Endodermal cell (in vitro differentiated cells): Measurements from ENCODE around the gene ATN1. TPM values are rescaled to one million over a fixed set of nuclear protein-coding genes. Genes with fewer than 3 reads are reported as not detected.
A peak's percentile ranks its signal among the peaks of the same experiment; 100 is the strongest.

Experiments
- DNase-seq: peaks from one replicate; pipeline ENCODE4 v3.0.0-alpha.2; 2017
- H3K27ac ChIP-seq: 2 replicates; pipeline ENCODE4 v1.5.1; 2013; ENCODE audit warnings: mild to moderate bottlenecking, low read depth, low read length, moderate library complexity
- H3K27me3 ChIP-seq: 2 replicates; pipeline ENCODE4 v1.6.1; 2013; ENCODE audit warnings: mild to moderate bottlenecking, low read length, moderate library complexity; ENCODE audit not compliant: insufficient read depth, control insufficient read depth, poor library complexity, severe bottlenecking
- H3K36me3 ChIP-seq: 2 replicates; pipeline ENCODE4 v1.7.0; 2013; ENCODE audit warnings: mild to moderate bottlenecking, low read length, moderate library complexity; ENCODE audit not compliant: control insufficient read depth, insufficient read depth
- H3K4me1 ChIP-seq: one replicate; pipeline ENCODE4 v1.7.0; 2013; ENCODE audit warnings: low read length; ENCODE audit not compliant: control insufficient read depth, insufficient read depth
- H3K4me3 ChIP-seq: 2 replicates; pipeline ENCODE4 v1.5.1; 2013; ENCODE audit warnings: mild to moderate bottlenecking, low read length, moderate library complexity
- H3K9ac ChIP-seq: 2 replicates; pipeline ENCODE4 v1.6.1; 2013; ENCODE audit warnings: mild to moderate bottlenecking, low read length, moderate library complexity; ENCODE audit not compliant: poor library complexity, severe bottlenecking; ENCODE audit errors: extremely low read depth
- H3K9me3 ChIP-seq: 2 replicates; pipeline ENCODE4 v1.6.1; 2013; ENCODE audit warnings: mild to moderate bottlenecking, low read length, moderate library complexity; ENCODE audit not compliant: control insufficient read depth
- H3K27ac Mint-ChIP-seq: 2 replicates; pipeline ENCODE4 v1.8.0; 2020; ENCODE audit warnings: mixed read lengths
- H3K27me3 Mint-ChIP-seq: 2 replicates; pipeline ENCODE4 v1.8.0; 2021; ENCODE audit warnings: mild to moderate bottlenecking, mixed read lengths; ENCODE audit not compliant: insufficient read depth
- H3K36me3 Mint-ChIP-seq: 2 replicates; pipeline ENCODE4 v1.8.0; 2020; ENCODE audit warnings: low read depth, mixed read lengths
- H3K4me1 Mint-ChIP-seq: 2 replicates; pipeline ENCODE4 v1.8.0; 2020; ENCODE audit warnings: mixed read lengths
- H3K4me3 Mint-ChIP-seq: 2 replicates; pipeline ENCODE4 v1.8.0; 2020; ENCODE audit warnings: mild to moderate bottlenecking, moderate library complexity, mixed read lengths
- H3K9me3 Mint-ChIP-seq: 2 replicates; pipeline ENCODE4 v1.8.0; 2020; ENCODE audit warnings: mild to moderate bottlenecking, mixed read lengths
- CTCF ChIP-seq: fragments of 200-600 bp; sonication (generic); conservative IDR thresholded peaks from 2 replicates; pipeline ENCODE4 v1.5.0; 2021; ENCODE audit warnings: antibody characterized with exemption, mild to moderate bottlenecking
- WGBS, 2 experiments: methylation state at CpG; one replicate each; pipeline versions ENCODE4 v1.1.5 to v1.1.7; 2013; ENCODE audit warnings: missing lambda C conversion rate in 2 of 2, mixed read lengths in 1 of 2; ENCODE audit not compliant: insufficient coverage in 1 of 2, insufficient read length in 1 of 2; 5-methylcytosine and 5-hydroxymethylcytosine counted together
- total RNA-seq, 2 donors: library from RNA; stranded (reverse); fragmentation: NEBNext Ultra II Directional in 1 of 2; extraction: Animal tissue kit (Norgen Biotek cat#: 25700) in 1 of 2; gene quantifications; 2 replicates in 1 of 2; 3 replicates in 1 of 2; pipeline ENCODE4 v1.2.1, GENCODE V29; 2021

ATN1 gene
- total RNA-seq, 2 donors from 2014 or later: 111 to 244 TPM

GRCh38 chr12:6944381-6945186 lies 16.8 kb downstream of the ATN1 start:
- Histone ChIP-seq H3K4me3 (peak overlapping the region; percentile 89), H3K27me3 (no peaks in the 10 kb centered on the region), H3K9me3 (no peaks in the 10 kb centered on the region), H3K27ac (peak overlapping the region; percentile 100), H3K36me3 (peaks cover 24% of the 10 kb centered on the region), H3K9ac (peak overlapping the region; percentile 89), H3K4me1 (peaks cover 7% of the 10 kb centered on the region)
- peaks cover 27% of the 10 kb centered on the region for H3K36me3 Mint-ChIP-seq
- H3K4me3 Mint-ChIP-seq: peak overlapping the region; percentile 84
- DNase-seq: peak; percentile 98
- H3K27ac Mint-ChIP-seq: peak overlapping the region; percentile 100
- no peaks in the 10 kb centered on the region for H3K9me3 Mint-ChIP-seq
- TF ChIP-seq CTCF: peak; percentile 99
- 0 to 3% methylated on average over 35 to 46 of the region's 48 CpGs for WGBS, 2 experiments
- no peaks in the 10 kb centered on the region for H3K27me3 Mint-ChIP-seq
- H3K4me1 Mint-ChIP-seq: peaks cover 37% of the 10 kb centered on the region

DNA sequence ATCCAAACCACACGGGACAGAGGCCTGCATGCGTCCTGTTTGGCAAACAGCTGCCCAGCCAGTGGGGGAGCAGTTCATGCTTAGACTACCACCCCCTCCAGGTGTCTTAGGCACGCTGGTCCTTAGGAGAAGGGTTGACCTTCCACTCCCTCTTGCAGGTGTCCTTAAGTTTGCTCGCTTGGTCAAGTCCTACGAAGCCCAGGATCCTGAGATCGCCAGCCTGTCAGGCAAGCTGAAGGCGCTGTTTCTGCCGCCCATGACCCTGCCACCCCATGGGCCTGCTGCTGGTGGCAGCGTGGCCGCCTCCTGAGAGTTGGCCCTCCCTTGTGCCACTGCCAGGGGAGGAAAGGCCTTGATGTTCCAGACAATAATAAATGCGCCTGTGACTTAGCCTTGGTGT lies 17.9 kb downstream of the ATN1 start:
- H3K9ac ChIP-seq: peak overlapping the region; percentile 12
- peak; percentile 5 for TF ChIP-seq CTCF
- H3K27ac ChIP-seq: no peak overlapping the region
- H3K4me3 ChIP-seq: peak overlapping the region; percentile 89
- Mint-ChIP-seq H3K36me3 (peaks cover 18% of the 10 kb centered on the region), H3K27ac (peak overlapping the region; percentile 100), H3K27me3 (no peaks in the 10 kb centered on the region), H3K4me1 (peaks cover 43% of the 10 kb centered on the region), H3K9me3 (no peaks in the 10 kb centered on the region), H3K4me3 (peak overlapping the region; percentile 84)
- H3K9me3 ChIP-seq: no peaks in the 10 kb centered on the region
- WGBS, 2 experiments: 82 to 84% methylated on average over 8 to 11 of the region's 11 CpGs
- no peak for DNase-seq
- no peaks in the 10 kb centered on the region for H3K27me3 ChIP-seq
- H3K4me1 ChIP-seq: peaks cover 7% of the 10 kb centered on the region
- H3K36me3 ChIP-seq: peaks cover 18% of the 10 kb centered on the region

DNA sequence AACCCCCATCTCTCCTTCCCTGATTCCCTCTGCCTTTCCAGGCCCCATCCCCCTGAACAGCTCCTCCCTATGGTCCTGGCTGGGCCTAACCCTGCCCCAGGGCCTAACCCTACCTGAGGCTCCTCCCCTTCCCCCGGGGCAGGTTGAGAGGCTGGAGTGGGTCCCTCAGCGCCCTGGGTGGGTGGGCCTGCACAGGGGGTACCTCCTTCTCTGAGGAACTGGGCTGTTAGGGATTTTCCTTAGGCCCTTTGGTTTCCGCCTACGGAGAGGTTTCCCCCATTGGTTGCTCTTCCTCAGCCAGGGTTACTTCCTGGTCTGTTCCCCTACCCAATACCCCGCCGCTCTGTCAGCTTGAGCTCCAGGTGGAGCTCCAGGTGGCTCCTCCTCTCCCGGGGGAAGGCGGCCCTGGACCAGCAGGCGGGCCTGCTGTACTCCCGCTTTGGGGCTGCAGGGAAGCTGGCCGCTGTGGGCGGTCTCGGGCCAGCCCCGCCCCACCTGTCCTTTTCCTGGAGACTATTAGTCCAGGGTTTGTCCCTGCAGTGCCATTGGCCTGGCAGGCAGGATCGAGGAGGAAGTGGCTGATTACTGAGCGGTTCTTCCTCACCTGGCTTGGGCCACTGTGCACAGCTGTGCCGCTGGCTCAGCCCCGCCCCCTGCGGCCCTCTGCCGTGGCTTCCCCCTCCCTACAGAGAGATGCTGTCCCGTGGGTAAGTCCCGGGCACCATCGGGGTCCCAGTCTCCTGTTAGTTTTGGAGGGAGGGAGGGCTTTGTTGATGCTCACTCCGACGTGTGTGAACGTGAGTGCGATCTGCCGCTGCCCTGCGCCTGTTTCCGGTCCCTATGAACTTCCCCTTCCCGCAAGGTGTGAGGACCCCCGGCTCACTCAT lies 18.5 kb downstream of the ATN1 start:
- peak overlapping the region; percentile 89 for H3K4me3 ChIP-seq
- no peaks in the 10 kb centered on the region for H3K27me3 ChIP-seq
- H3K36me3 Mint-ChIP-seq: peaks cover 12% of the 10 kb centered on the region
- DNase-seq: peak; percentile 100
- TF ChIP-seq CTCF: peak; percentile 21
- H3K27me3 Mint-ChIP-seq: no peaks in the 10 kb centered on the region
- 6 to 26% methylated on average over 16 to 32 of the region's 32 CpGs for WGBS, 2 experiments
- no peak overlapping the region for H3K27ac ChIP-seq
- peaks cover 11% of the 10 kb centered on the region for H3K36me3 ChIP-seq
- no peaks in the 10 kb centered on the region for H3K9me3 Mint-ChIP-seq
- peak overlapping the region; percentile 52 for H3K9ac ChIP-seq
- H3K4me1 ChIP-seq: peaks cover 7% of the 10 kb centered on the region
- no peaks in the 10 kb centered on the region for H3K9me3 ChIP-seq
- H3K4me1 Mint-ChIP-seq: peaks cover 43% of the 10 kb centered on the region
- H3K27ac Mint-ChIP-seq: peak overlapping the region; percentile 100
- H3K4me3 Mint-ChIP-seq: peak overlapping the region; percentile 84
